ENCODE measurements around the gene XKR8.

The XKR8 gene, protein sequence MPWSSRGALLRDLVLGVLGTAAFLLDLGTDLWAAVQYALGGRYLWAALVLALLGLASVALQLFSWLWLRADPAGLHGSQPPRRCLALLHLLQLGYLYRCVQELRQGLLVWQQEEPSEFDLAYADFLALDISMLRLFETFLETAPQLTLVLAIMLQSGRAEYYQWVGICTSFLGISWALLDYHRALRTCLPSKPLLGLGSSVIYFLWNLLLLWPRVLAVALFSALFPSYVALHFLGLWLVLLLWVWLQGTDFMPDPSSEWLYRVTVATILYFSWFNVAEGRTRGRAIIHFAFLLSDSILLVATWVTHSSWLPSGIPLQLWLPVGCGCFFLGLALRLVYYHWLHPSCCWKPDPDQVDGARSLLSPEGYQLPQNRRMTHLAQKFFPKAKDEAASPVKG

DNA sequence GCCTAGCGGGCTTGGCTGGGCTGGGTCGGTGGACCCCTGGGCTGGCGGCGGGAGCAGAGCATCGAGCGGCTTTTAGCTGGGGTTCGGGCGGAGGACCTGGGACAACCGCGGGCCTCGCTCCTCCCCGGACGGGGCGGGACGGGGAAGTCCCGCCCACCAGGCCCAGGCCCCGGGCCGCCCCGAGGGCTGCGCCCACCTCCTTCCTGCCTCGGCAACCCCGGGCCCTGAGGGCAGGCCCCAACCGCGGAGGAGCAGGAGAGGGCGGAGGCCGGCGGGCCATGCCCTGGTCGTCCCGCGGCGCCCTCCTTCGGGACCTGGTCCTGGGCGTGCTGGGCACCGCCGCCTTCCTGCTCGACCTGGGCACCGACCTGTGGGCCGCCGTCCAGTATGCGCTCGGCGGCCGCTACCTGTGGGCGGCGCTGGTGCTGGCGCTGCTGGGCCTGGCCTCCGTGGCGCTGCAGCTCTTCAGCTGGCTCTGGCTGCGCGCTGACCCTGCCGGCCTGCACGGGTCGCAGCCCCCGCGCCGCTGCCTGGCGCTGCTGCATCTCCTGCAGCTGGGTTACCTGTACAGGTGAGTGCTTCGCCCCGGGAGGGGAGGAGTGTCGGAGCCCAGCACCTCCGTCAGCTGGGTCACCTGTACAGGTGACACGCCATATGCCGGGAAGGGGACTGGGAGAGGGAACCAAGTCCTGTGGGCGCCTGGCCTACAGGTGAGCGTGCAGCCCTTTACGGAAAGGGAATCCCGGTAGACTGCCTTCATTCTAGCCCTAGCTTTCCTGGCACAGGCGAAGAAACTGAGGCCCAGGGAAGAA is at the start of gene XKR8:
Gene XKR8 (plus strand): TSS at position 182 of the 812 bp plus-strand sequence. CDS start 97 bp downstream, at position 279.
- TF ChIP-seq CTCF (IDR thresholded peaks at IDR 0.05; ENCODE audit: low read depth, low read length) = no peak
- peak within 1 kb of the TSS; percentile 67 to 73 for H3K4me3 ChIP-seq (replicated peaks in 1 of 2; ENCODE audit: low read depth in 2 of 2, low read length in 2 of 2)
- DNase-seq (ENCODE audit: low read depth in 2 of 2) = peak; percentile 62 to 82

- no peak overlapping the region for H3K4me3 ChIP-seq (replicated peaks in 1 of 2; ENCODE audit: low read depth in 2 of 2, low read length in 2 of 2)
- DNase-seq (ENCODE audit: low read depth in 2 of 2) = no peak
- TF ChIP-seq CTCF (IDR thresholded peaks at IDR 0.05; ENCODE audit: low read depth, low read length) = no peak
Measured at GRCh38 chr1:27912429-27912828, 47.3 kb upstream of the XKR8 start.

DNA sequence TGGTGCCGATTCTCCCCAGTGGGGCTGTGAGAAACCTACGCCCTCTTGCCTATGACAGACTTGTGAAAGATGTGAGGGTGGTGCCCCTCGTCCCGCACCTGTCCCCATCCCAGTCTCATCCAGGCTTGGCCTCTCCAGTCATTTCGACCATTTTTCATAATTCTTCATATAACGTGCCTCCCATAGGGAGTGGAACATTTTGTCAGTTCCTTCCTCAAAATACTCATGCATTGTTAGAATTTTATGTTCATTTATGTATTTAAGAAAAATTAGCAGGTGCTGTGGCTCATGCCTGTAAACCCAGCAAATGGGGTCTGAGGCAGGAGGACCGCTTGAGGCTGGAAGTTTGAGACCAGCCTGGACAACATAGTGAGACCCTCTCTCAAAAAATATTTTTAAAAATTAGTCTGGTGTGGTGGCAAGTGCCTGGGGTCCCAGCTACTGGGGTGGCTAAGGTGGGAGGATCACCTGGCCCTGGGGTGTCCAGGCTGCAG is 44.6 kb upstream of the XKR8 start:
- no peak for TF ChIP-seq CTCF (IDR thresholded peaks at IDR 0.05; ENCODE audit: low read depth, low read length)
- no peak for DNase-seq (ENCODE audit: low read depth in 2 of 2)
- H3K4me3 ChIP-seq (replicated peaks in 1 of 2; ENCODE audit: low read depth in 2 of 2, low read length in 2 of 2) = no peak overlapping the region

DNA sequence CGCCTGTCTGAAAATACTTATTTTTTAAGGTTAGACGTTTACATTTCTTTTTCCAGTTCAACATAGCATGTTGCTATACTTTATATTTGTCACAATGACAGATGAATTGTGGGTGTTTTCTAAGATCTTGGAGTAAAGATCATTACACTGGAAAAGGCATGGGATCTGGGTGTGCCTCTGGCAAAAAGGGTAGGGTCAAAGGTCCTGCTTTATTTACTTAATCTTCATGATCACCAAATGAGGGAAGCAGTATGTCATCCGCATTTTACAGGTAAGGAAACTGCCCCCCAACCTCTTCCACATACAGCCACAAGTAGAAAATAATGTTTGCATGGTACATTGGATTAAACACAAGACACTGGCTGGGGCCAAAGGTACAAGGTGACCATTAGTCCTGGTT is 37.5 kb upstream of the XKR8 start:
- no peak for DNase-seq (ENCODE audit: low read depth in 2 of 2)
- H3K4me3 ChIP-seq (replicated peaks in 1 of 2; ENCODE audit: low read depth in 2 of 2, low read length in 2 of 2) = no peak overlapping the region
- TF ChIP-seq CTCF (IDR thresholded peaks at IDR 0.05; ENCODE audit: low read depth, low read length) = no peak

GRCh38 chr1:27928216-27928954 is 31.4 kb upstream of the XKR8 start:
- no peak for TF ChIP-seq CTCF (IDR thresholded peaks at IDR 0.05; ENCODE audit: low read depth, low read length)
- H3K4me3 ChIP-seq (replicated peaks in 1 of 2; ENCODE audit: low read depth in 2 of 2, low read length in 2 of 2) = no peak overlapping the region
- DNase-seq (ENCODE audit: low read depth in 2 of 2) = peak in 1 of 2 donors; percentile 22

GRCh38 chr1:27931184-27931583 is 28.6 kb upstream of the XKR8 start:
- DNase-seq (ENCODE audit: low read depth in 2 of 2) = no peak
- no peak overlapping the region for H3K4me3 ChIP-seq (replicated peaks in 1 of 2; ENCODE audit: low read depth in 2 of 2, low read length in 2 of 2)
- no peak for TF ChIP-seq CTCF (IDR thresholded peaks at IDR 0.05; ENCODE audit: low read depth, low read length)
